Measurements from ENCODE around the gene TRMT44. TPM values are rescaled to one million over a fixed set of nuclear protein-coding genes. Genes with fewer than 3 reads are reported as not detected.
"Not testable (repeated sequence)": the region's sequence is repeated elsewhere in the genome, so short reads cannot be mapped to it uniquely, and the experiment has no call there.

Gene TRMT44
- total RNA-seq, 1 donor from 2014 or later = 23.9 TPM

GRCh38 chr4:8478371-8478770 lies 37.8 kb downstream of the TRMT44 start:
- intact Hi-C loops (cut with DNase I) = no loop called here
- no peak overlapping the region for H3K4me3 ChIP-seq
- peaks cover 26% of the 10 kb centered on the region for H3K36me3 ChIP-seq
- H3K27ac ChIP-seq = no peak overlapping the region
- TF ChIP-seq CTCF (IDR thresholded peaks at IDR 0.05) = no peak
- ATAC-seq (no peak), DNase-seq (no peak)
- no peaks in the 10 kb centered on the region for H3K27me3 ChIP-seq (ENCODE audit: low read depth)
- H3K9me3 ChIP-seq = no peaks in the 10 kb centered on the region
- peaks cover 8% of the 10 kb centered on the region for H3K4me1 ChIP-seq

- Histone ChIP-seq H3K27me3 (ENCODE audit: low read depth) (no peaks in the 10 kb centered on the region), H3K36me3 (peaks cover 26% of the 10 kb centered on the region), H3K9me3 (no peaks in the 10 kb centered on the region), H3K4me1 (peaks cover 1% of the 10 kb centered on the region), H3K27ac (no peak overlapping the region), H3K4me3 (no peak overlapping the region)
- DNase-seq = no peak
- intact Hi-C loops (cut with DNase I) = no loop called here
- no peak for ATAC-seq
- TF ChIP-seq CTCF (IDR thresholded peaks at IDR 0.05) = no peak
Observed at GRCh38 chr4:8478801-8479744, 38.5 kb downstream of the TRMT44 start.

- no peaks in the 10 kb centered on the region for H3K4me1 ChIP-seq
- intact Hi-C loops (cut with DNase I) = no loop called here
- no peaks in the 10 kb centered on the region for H3K9me3 ChIP-seq
- ATAC-seq (no peak), DNase-seq (no peak)
- no peak overlapping the region for H3K27ac ChIP-seq
- H3K27me3 ChIP-seq (ENCODE audit: low read depth) = no peaks in the 10 kb centered on the region
- H3K4me3 ChIP-seq = no peak overlapping the region
- H3K36me3 ChIP-seq = peaks cover 25% of the 10 kb centered on the region
- TF ChIP-seq CTCF (IDR thresholded peaks at IDR 0.05) = no peak
Observed at GRCh38 chr4:8480221-8480620, 39.6 kb downstream of the TRMT44 start.

- intact Hi-C loops (cut with DNase I); H3K27ac ChIP-seq; H3K36me3 ChIP-seq; DNase-seq; H3K27me3 ChIP-seq (ENCODE audit: low read depth); H3K9me3 ChIP-seq; ATAC-seq; H3K4me1 ChIP-seq; H3K4me3 ChIP-seq: not testable (repeated sequence)
Observed at GRCh38 chr4:8486643-8487042, 46.1 kb downstream of the TRMT44 start.

GRCh38 chr4:8488791-8489369 lies 48.3 kb downstream of the TRMT44 start:
- Histone ChIP-seq H3K4me1 (no peaks in the 10 kb centered on the region), H3K36me3 (no peaks in the 10 kb centered on the region), H3K27ac (no peak overlapping the region), H3K9me3 (no peaks in the 10 kb centered on the region), H3K4me3 (no peak overlapping the region), H3K27me3 (ENCODE audit: low read depth) (no peaks in the 10 kb centered on the region)
- intact Hi-C loops (cut with DNase I) = no loop called here
- DNase-seq = no peak
- TF ChIP-seq CTCF (IDR thresholded peaks at IDR 0.05) = no peak
- no peak for ATAC-seq

- ATAC-seq; H3K9me3 ChIP-seq; H3K27me3 ChIP-seq (ENCODE audit: low read depth); H3K4me1 ChIP-seq; DNase-seq; H3K36me3 ChIP-seq; H3K27ac ChIP-seq; intact Hi-C loops (cut with DNase I); H3K4me3 ChIP-seq: not testable (repeated sequence)
Observed at GRCh38 chr4:8491478-8491877, 50.9 kb downstream of the TRMT44 start.

Measured in lower lobe of right lung (tissue), 2 donors.